AG08396 (cell line): ENCODE data around the gene SWAP70.
A peak's percentile ranks its signal among the peaks of the same experiment; 100 is the strongest.

Experiments
- DNase-seq: peaks from one replicate; pipeline ENCODE4 v3.0.0; 2012; ENCODE audit warnings: low spot score, mixed read lengths

The SWAP70 gene

DNA sequence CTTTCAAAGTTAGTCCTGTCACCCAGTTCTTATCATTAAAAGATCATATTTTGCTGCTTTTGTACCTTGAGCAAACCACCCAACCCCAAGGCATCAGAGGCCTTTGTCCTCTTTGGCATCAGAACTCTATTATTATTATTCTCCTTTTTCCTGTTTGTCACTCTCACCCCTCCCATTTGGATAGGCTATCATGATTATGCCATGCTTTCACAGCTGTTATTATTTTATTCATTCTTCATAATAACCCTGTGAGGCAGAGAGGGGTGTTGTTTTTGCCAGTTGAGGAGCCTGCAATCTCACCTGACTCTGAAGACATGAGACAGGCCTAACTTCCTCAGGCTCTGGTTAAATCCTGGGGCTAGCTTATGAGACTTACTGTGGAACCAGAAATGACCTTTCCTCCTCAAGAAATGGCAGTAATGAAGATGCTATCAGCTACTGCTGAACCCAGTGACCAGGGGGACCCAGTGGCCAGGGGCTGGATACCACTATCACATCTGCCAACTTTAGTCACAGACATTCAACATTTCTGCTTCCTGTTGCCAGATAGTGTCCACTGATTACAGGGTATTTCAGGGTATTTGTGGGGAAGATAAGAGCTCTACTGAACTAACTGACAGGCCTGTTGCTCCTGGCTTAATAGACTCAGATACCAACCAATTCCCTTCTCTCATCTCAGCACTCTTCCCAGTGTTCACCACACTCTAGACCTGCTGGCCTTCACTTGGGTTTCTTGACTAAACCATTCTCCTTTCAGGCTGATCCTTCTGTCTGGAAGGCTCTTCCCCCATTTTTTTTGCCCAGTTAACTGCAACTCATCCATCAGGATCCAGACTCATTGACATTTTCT, 11.8 kb upstream of the SWAP70 start:
- no peak for DNase-seq

DNA sequence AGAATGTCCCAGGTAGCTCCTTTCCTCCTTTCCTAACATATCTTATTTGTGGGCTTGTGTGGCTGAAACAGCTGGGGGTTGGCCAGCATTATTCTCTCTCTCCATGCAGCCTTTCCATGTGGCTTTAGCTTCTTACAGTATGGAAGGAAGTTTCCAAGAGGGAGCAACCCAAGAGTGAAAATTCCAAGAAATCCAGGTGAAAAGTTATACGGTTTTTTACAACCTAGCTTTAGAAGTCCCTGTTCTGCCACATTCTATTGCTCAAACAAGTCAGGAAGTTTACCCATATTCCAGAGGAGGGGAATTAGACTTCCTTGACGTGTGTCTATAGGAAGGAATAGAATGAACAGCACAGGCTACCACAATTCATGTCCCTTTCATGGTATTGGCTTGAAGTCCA, 10.0 kb upstream of the SWAP70 start:
- no peak for DNase-seq

DNA sequence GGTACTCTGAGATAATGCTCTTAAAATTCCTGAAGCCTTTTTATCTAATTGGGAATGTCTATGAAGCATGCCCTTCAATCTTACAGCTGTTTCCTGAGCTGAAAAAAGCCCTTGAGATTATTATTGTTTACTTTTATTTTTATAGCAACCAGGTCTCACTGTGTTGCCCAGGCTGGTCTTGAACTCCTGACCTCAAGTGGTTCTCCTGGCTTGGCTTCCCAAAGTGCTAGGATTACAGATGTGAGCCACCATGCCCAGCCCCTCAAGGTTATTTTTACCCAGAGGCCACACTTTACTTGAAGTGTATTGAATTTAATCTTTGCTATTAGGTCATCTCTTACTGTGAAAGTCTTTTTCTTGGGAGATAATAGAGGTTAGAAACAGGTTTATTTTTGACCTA, 7.0 kb upstream of the SWAP70 start:
- DNase-seq, result no peak

DNA sequence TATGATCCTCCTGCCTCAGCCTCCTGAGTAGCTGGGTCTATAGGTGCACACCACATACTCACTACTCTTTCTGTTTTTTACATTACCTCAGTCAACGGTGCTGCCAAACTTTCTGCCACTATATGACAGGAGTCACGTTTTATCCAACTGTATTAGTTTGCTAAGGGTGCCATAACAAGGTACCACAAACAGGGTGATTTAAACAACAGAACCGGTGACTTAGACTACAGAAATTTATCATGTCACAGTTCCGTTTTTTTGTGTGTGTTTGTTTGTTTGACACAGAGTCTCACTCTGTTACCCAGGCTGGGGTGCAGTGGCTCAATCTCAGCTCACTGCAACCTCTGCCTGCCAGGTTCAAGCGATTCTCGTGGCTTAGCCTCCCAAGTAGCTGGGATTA, 6.3 kb upstream of the SWAP70 start:
- no peak for DNase-seq

DNA sequence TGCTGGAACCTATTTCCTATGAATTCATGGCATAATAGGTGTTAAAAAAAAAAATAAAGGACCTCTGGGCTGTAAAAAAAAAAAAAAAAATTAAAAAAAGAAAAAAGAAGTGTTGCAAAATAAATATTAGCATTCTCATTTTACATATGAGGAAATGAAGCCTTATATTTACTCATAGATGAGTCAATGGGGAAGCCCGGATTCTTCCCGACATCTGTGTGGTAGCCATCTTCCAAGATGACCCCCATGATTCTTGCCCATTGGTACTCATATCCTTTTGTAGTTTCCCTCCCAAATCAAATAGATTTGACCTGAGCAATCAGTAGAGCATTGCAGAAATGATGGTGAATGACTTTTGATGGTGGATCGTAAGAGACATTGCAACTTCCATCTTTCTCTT, 3.0 kb upstream of the SWAP70 start:
- DNase-seq, result no peak

DNA sequence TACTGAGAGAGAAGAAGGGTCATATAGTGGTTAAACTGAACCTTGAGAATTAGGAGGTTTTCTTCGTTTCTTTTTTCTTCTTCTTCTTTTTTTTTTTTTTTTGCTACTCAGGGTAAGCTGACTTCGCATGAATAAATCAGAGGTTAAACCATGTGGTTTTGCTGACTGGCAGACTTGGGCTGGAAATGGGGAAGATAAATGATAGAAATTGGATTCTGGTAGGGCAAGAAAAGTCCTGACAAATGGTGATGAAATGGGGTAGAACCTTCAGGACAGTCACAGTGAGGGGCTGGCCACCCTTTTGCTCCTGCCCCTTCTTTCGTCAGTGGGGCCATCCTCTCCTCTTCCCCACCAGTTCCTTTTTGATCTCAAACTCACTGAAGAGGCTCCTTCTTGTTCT, 1.6 kb upstream of the SWAP70 start:
- no peak for DNase-seq

DNA sequence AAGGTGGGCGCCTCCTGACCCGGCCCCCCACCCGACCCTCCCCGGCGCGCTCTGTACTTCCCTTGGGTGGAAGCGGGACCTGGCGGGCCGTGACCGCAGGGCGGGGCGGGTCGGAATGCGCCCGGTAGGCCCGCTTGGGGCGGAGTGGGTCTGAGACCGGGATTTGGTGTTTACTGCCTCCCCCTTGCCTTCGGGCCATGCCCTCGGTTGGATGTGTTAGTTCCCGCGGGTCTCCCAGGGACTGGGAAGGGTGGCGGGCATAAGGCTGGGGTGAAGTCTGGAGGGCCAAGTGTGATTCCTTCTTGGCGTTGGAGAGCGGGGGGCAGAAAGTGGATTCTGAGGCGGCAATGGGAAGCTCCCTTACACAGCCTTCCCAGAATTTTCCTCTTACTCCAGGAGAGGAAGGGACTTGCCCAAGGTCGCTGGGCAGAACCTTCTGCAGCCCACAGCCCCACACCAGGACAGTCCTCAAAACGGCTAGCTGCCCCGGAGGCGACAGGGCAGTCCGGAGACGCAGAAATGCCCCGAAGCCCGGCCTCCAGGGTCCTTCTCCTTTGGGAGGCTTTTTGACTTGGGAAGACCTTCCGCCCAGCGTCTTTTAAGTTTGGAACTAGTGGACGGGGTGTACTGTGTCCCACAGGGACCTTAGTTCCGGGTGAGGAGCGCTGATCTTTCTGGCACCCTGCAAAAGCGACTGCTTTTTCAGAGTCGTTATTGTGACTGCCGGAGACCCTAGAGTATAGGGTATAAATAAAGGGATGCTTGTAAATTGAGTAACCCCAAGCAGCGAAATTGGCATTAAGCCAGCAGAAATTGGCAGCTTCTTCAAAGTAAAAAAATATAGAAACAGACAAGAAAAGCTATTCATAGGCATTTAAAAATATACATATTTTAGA, 647 bp downstream of the SWAP70 start:
- peak; percentile 66 for DNase-seq

DNA sequence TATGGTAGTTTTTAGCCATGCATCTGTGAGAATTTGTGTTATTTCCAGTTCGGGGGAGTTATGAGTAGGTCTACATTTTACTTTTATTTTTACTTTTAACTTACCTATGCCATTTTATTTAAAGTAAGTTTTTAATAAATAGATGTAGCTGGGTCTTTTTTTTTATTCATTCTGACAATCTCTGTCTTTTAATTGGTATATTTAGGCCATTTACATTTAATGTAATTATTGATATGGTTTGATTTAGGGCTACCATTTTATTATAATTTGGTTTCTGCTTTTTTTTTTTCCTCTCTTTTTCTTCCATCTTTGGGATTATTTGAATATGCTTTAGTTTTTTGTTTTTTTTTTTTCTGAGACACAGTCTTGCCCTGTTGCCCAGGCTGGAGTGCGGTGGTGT, 1.9 kb downstream of the SWAP70 start:
- no peak for DNase-seq

DNA sequence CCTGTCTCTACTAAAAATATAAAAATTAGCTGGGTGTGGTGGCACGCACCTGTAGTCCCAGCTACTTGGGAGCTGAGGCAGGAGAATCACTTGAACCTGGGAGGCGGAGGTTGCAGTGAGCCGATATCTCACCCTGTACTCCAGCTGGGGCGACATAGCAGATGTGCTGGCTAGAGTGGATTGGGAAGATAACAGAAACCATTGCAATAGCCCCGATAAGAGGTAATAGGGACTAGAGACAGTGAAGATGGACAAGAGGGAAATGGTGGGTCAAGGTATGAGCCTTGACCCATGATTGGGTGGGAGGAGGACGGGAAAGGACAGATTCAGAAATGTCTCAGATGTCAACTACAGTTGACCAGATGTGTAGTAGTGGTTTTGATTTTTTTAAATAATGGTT, 6.1 kb downstream of the SWAP70 start:
- DNase-seq, result no peak

DNA sequence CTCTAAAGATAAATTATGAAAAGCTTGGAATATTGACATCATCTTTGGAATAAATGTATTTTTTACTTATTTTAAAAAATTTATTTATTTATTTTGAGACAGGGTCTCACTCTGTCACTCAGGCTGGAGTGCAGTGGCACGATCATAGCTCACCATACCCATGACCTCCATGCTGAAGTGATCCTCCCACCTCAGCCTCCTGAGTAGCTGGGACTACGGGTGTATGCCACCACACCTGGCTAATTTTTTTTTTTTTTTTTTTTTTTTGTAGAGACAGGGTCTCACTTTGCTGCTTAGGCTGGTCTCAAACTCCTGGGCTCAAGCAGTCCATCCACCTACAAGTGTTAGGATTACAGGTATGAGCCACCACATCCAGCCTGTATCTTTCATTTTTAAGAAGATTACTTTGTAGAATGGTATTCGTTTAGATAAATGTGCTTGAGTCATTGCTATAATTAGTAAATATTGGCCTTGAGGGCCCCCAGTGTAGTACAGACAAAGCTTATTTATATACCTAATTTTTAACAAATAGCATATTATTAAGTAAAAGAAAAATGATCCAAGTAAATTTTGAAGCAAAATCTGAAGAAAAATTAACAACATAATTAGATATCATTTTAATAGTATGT, 8.5 kb downstream of the SWAP70 start:
- DNase-seq, result no peak

DNA sequence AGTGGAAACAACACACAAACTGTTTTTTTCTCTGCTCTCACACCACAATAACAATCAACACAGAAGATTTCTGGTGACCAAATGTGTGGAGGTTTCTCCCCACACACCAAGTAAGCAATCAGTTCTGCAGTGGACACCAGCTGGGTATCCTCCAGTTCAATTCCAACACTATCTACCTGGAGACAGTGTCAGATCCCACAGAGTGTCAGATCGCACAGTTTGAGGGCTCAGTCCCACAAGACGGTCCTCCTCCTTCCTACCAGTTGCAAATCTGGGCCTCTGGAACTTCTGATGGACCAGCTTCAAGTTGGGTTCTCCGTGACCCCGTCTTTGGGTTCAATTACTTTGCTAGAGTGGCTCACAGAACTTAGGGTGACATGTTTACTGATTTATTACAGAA, 9.0 kb downstream of the SWAP70 start:
- DNase-seq, result no peak

DNA sequence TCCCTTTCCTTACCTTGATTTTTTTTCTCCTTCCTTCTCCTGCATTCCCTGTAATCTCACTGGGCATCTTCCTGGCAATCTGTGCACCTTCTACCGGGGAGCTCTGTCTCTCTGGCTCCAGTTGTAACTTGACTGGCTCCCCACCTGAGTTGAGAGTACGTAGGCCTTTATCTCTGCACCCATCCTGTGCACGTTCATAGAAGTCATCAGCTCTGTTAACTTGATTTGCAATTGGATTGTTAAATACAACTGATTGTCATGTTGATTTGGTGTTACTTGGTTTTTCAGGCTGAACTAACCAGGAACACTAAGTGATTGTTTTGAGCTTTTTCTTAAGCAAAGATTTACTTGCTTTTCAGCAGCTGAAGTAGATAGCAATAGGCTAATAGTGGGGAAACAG, 11.8 kb downstream of the SWAP70 start:
- no peak for DNase-seq

DNA sequence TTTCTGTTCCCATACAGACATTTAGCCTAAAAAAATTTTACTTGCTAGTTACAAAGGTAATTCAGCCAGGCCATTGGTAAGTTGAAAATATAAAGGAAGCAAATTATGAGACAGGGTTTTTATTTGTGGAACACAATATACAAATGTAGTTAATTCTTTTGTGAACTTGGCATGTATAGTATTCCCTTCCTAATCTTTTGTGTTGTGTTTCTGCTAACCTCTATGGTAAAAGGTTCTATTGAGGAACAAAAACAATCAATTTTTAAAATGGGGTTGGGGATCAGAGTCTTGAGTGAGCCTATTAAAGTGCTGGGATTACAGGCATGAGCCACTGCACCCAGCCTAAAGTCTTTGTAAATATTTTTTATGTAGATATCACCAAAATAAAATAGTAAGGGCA, 14.1 kb downstream of the SWAP70 start:
- no peak for DNase-seq

DNA sequence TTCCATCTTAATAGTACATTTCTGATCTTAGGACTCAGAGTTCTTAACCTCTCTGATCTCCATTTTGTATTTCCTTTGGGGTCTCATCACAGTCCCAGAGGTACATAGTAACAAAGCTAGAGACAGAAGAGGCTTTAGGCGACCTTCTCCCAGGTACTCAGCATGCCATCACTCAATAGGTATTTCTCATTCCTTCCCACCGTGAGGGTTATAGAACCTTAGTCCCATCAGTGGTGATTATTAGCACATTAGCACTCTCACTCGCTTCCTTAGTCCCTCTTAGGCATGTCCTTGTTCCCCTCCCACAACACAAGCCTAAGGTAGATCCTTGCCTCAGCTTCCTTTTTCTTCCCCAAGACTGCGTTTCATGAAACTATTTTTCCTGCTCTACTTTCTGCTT, 14.7 kb downstream of the SWAP70 start:
- no peak for DNase-seq

DNA sequence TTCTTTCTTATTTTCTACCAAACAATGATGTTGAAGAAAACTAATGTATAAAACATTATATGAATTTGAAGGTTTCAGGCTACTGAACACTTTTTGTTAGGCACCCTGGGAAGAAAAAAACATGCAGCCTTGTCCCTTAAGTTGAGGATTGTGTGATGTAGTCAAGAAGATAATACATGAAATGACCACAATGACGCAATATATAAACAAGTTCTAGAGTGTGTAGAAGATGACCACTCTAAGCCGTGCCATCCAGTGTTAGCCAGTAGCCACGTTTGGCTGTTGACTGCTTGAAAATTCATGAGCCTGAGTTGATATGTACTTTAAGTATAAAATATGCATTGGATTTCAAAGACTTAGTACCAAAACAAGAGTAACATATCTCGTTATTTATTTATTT, 16.2 kb downstream of the SWAP70 start:
- no peak for DNase-seq

DNA sequence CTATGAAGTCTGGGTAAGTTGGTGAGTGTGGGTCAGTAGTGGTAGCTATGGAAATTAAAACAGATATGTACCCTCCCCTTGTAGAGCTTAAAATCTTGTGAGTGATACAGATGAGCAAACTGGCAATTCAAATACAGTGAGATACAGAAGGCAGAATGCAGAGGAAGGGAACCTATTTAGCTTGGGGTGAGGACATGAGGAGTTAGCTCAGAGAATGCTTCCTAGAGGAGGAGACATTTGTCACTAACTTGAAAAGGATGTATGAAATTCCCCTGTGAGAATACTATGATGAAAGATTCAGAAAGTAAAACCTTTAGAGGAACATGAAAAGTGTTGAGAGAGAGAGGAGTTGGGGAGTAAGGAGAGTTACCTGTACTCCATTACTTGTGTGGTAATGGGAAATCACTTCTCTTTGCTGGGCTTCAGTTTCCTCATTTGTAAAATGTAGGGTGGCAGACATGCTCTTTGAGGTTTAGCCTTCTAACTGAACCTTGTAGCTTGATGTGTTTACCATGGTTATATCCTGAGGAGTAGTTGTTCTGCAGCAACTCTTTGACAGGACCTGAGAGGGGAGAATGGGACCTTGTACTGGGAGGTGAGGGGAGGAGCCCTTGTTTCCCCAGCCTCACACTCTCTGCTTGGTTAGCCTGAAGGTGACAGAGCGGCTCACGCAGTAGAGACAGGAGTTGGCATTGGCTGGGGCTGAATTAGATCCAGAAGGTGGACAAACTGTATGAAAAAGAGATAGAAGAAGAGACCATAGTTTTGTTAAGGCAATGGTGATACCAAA, 17.9 kb downstream of the SWAP70 start:
- no peak for DNase-seq

DNA sequence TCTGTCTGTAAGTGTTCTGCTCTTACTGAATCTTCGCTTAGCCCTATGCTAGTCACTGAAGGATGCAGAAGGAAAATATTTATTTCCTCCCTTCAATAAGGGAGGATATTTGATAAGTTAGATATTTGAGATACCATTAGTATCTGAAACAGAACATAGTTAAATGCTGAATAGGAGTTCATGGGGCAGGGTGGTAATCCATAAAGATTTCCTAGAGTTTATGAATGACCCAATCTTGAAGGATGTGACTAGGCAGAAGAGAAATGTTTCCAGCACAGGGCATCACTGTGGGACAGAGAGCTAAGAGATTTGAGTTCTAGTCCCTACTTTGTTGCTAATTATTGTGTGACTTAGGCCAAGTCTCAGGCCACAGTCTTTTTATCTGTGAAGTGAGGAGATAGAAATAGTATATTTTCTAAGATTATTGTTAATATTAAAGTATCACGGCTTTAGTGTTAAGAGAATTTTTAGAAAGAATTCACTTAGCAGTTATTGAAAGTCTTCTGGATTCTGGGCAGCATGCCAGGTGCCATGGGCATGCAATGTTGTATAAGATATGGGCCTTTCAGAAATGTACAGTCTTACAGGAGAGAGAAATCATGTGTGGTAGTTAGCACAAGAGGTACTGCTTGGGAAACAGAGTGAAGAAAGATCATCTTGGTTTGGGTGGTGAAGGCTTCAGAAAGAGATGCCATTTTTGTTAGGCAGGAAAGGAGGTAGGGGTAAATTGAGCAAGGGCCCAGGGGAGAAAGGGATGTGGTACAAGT, 24.0 kb downstream of the SWAP70 start:
- no peak for DNase-seq

DNA sequence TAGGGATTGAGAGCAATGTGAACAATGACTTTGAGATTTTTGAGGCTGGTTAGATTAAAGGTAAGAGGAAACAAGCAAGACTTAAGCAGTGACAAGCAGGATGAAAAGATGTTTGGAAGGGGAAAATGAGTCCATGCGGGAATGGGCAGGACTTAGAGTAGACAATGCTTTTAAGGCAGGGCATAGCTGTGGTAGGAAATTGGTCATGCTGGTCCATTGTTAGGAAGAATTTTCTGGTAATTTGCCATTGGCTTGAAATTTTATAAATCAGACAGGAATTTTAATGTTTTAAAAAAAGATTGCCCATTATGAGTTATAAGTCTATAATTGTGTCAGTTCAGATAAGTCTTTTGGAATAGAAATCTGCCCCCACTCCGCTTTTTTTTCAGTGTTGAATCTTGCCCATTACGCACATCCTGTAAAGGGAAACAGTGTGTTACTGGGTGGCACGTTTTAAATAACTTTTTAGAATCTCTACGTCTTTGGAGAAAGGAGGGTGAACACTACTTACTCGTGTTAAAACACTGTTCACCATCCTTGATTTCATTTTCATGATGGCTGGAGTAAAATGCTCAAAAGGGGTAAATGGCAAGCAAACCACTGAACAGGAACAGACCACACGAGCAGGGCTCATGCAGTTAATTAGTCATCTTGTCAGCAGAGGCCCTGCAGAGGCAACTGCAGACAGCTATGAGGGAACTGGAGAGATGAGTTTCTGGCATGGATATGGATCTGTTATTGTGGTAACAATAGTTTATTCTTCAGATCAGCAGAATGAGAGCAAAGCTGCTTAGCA, 25.0 kb downstream of the SWAP70 start:
- DNase-seq, result peak; percentile 43

DNA sequence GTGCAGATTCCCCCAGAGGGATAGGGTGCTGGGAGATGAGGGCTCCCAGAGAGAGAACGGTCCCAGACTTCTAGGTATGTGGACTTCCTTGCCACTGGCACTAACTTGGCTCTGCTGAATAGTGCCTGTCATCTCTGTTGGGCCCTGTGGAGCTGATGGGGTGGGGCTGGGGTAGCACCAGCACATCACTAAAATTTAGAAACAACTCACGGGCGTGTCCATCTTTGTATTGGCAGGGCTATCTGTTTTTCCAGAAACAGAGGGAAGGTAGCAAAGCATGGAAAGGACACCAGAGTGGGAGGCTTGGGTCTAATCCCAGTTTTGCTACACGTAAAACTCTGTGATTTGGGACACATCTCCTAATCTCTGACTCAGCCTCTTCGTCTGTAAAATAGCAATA, 25.8 kb downstream of the SWAP70 start:
- DNase-seq, result no peak

DNA sequence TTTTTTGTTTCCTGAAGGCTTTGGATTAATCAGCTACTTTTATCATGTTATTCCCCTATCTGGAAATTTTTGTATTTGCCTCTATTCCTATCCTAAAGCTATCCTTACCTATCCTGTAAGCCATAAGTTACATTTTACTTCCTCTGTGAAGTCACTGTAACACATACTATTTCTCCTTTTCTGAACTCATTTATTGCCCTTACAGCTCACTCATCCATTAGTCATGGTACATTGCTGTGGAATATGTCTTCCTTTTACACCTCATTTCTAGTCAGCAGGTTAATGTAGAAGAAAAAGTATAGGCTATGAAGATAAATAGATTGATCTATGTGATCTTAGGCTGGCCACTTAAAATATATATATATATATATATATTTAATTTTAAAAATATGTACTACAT, 28.0 kb downstream of the SWAP70 start:
- DNase-seq, result no peak
